NK-92 treated with Interleukin-12 subunit alpha and Interleukin-12 subunit beta, amount 100 ng/mL, for 24 hours (cell line): ENCODE data around the gene KIF13A.
"Not testable (repeated sequence)": the region's sequence is repeated elsewhere in the genome, so short reads cannot be mapped to it uniquely, and the experiment has no call there.

Experiments used
- DNase-seq: peaks from one replicate; lab custom pipeline; 2025; lab: John Stamatoyannopoulos, UW

The KIF13A gene

DNA sequence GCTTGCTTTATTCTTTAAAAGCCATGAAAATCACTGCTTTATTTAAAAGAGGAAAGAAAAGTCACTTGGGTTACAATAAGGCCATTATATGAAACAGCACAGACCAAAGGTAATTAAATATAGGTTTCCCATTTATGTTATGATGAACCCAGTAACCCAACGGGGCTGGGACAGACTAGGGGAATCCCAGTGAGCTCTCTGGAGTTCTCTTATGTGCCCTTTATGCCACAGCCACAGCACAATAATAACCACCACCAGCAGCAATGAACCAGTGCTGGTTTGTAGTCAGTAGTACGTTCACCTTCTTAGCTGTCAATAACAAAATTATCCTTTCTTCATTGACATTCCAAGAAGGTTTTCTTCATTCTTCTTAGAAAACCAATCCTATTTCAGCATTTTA is 87.4 kb downstream of the KIF13A start:
- DNase-seq = no peak

DNA sequence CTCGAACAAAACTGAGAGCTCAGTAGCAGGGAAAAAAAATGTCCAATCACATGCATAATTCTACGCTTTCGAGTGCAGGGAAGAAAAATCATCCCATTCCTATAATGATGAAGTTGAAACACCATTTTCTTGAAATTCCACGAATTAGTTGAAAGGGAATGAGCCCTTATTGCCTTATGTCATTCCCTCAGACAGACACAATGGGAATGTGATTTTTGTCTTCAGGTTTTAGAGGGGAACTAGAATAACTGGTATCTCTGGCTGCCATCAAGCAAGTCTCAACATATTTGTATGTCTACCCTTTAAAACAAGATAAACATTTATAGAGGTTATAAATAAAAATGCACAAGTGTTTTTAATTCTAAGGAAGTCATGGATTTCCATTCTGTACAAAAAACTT is 87.9 kb downstream of the KIF13A start:
- no peak for DNase-seq

DNA sequence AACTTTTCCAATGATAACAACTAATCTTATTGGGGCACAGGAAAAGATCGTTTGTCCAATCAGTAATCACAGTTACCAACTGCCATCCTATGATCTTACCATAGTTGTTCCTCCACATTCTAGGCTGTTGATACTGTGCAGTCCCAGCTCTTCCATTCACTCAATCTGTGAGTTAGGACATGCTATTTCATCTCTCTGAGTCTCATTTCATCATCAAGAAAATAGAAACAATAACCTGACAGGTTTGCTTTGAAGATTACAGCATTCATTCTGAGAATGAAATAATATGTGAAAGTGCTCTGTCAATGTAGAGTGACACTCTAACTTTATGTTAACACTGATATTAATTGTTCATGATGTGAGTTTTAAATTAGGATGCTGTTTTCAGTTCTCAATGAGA is 89.8 kb downstream of the KIF13A start:
- no peak for DNase-seq

DNA sequence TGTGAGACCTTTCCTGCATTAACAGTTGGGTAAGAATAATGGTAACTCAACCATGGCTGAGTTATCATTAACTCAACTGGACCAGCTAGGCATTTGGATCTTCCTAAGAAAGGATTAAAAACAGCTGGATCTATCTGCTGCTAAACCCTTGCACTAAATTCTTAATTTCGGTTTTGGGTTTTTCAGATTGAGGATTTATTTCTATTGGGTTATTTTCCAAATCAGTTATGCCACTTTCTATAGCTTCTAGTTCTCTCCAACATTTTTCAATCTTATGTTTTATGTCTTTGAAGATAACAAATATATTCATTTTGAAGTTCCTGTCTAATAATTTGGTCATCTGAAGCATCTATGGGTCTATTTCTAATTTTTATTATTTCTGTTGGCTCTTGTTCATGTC is 92.5 kb downstream of the KIF13A start:
- DNase-seq = no peak

DNA sequence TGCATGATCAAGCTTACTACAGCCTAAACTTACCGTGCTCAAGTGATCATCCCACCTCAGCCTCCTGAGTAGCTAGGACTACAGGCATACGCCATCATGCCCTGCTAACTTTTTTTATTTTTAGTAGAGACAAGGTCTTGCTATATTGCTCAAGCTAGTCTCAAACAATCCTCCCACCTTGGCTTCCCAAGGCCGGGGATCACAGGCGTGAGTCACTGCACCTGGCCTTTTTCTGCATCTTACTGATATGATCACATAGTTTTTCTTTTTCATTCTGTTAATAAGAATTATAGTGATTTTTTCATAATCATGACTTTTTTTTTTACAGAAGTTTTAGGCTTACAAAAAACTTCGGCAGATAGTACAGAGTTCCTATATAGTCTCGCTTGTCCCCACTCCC is 93.2 kb downstream of the KIF13A start:
- DNase-seq = no peak

- no peak for DNase-seq
Observed at GRCh38 chr6:17892097-17892686, 95.2 kb downstream of the KIF13A start.

- no peak for DNase-seq
Observed at GRCh38 chr6:17890309-17890708, 97.1 kb downstream of the KIF13A start.

- DNase-seq = not testable (repeated sequence)
Observed at GRCh38 chr6:17889777-17890176, 97.7 kb downstream of the KIF13A start.

GRCh38 chr6:17886891-17887290 is 100.5 kb downstream of the KIF13A start:
- no peak for DNase-seq

DNA sequence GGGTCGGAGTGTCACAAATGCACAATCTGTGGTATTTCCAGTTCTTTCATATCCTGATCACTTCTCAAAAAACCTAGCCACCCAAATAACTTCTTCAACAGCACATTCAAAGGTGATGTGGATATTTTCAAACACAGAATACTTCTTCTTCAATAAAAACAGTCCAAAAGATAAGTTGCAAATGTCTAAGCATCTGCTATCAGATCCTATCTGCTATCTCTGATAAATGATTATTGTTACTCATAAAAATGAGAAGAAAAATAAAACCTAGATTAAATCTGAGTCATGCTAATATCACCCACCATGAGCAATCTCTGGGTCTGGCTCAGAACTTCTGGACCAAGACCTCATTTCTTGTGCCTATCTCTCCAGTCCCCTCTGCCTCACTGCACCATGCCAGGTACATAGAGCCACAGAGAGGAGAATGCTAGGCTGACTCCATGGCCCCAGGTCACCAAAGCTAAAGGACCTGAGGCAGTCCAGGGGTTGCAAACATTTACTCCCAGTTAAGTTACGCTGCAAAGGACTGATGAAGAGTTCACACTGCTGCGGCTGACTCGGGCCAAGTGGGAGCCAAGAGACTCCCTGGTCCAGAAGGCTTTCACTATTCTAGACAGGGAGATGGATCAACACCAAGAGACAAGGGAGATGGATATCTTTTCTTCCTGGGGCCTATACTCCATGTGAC is 101.4 kb downstream of the KIF13A start:
- DNase-seq = no peak

- no peak for DNase-seq
Observed at GRCh38 chr6:17884498-17885478, 102.6 kb downstream of the KIF13A start.

- DNase-seq = no peak
Observed at GRCh38 chr6:17883665-17884497, 103.6 kb downstream of the KIF13A start.

DNA sequence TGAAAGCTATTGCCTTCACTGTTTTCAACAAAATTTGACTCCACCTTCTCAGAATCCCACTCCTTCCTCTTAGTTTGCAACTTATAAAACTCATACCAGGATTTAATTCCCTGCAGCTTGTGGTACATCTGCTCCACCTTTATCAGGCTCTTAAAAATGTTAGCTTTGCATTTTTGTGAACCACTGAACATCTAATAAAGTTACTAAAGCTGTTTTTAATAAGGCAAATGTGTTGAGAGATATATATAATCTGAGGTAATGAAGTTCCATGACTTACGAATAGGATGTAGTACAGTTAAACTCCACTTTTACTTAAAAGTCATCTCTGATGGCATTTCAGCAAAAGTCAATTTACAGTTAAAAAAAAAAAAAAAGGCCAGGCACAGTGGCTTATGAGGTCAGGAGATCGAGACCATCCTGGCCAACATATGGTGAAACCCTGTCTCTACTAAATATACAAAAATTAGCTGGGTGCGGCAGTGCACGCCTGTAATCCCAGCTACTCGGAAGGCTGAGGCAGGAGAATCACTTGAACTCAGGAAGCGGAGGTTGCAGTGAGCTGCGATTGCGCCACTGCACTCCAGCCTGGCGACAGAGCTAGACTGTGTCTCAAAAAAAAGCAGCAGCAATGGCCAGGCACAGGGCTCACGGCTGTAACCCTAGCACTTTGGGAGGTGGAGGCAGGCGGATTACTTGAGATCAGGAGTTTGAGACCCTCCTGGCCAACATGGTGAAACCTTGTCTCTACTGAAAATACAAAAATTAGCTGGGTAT is 106.2 kb downstream of the KIF13A start:
- no peak for DNase-seq

GRCh38 chr6:17879184-17879583 is 108.3 kb downstream of the KIF13A start:
- DNase-seq = no peak

- no peak for DNase-seq
Observed at GRCh38 chr6:17878734-17879133, 108.7 kb downstream of the KIF13A start.

- no peak for DNase-seq
Observed at GRCh38 chr6:17877895-17878440, 109.5 kb downstream of the KIF13A start.

DNA sequence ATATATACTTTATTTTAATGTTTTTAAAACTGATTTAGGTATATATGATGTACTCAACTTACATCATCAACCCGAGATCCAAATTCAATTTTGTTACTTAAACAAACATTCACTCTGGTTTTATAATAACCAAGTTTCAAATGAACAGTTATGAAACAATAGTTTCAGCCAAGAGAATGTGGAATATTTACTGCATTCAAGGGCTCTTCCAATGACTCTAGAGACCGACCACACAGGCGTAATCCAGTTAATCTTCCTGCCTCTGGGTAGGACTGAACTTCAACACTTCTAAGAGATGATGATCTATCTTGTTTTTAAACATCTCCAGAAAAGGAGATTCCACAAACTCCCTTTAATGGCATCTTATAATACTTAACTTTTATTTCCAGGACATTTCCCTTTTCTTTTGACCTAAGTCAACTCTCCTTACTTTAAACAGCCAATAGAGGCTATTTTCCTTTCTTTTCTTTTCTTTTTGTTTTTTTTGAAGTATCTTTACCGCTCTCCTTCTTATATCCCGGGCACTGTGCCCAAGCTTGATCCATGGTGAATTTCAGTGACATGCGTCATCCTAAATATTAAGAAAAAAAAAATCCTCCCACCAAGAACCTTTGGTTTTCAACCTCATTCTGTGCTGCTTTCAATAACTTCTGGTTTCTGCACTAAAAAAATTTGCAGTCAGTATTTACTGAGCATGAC is 110.1 kb downstream of the KIF13A start:
- DNase-seq = no peak

DNA sequence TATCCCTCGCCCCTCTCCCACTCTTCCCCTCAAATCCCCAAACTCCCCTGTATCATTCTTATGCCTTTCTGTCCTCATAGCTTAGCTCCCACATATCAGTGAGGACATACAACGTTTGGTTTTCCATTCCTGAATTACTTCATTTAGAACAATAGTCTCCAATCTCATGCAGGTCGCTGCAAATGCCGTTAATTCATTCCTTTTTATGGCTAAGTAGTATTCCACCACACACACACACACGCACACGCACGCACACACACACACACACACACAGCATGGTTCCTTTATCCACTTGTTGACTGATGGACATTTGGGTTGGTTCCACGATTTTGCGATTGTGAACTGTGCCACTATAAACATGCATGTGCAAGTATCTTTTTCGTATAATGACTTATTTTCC is 112.7 kb downstream of the KIF13A start:
- no peak for DNase-seq

- no peak for DNase-seq
Observed at GRCh38 chr6:17872908-17873307, 114.5 kb downstream of the KIF13A start.

- no peak for DNase-seq
Observed at GRCh38 chr6:17871836-17872235, 115.6 kb downstream of the KIF13A start.
